ENCODE data around the gene PTPRCAP.

- no peak for TF ChIP-seq POLR2A (IDR thresholded peaks at IDR 0.05)
- no peak for TF ChIP-seq CTCF (IDR thresholded peaks at IDR 0.05)
Measured at GRCh38 chr11:67456068-67456705, 18.7 kb upstream of the PTPRCAP start.
